ENCODE data around the gene FAM131A.

GRCh38 chr3:184395320-184395660 is 57.9 kb downstream of the FAM131A start:
- TF ChIP-seq CTCF (optimal IDR thresholded peaks at IDR 0.05 in 1 of 3, IDR thresholded peaks at IDR 0.05 in 1 of 3, conservative IDR thresholded peaks at IDR 0.05 in 1 of 3; ENCODE audit: extremely low read depth in 1 of 3, insufficient read depth in 2 of 3, low read length in 3 of 3) = no peak
- no peak for TF ChIP-seq EZH2 (IDR thresholded peaks at IDR 0.05; ENCODE audit: low read length)
